Astrocyte of the spinal cord (primary cell): ENCODE data around the gene ARHGEF6.

Experiments
- DNase-seq: peaks from one replicate; pipeline ENCODE4 v3.0.0; 2011; ENCODE audit warnings: low read depth, low spot score
- H3K4me3 ChIP-seq: 2 replicates; pipeline ENCODE4 v1.5.1; 2011; ENCODE audit warnings: low read depth, mild to moderate bottlenecking, low read length, moderate library complexity
- in situ Hi-C: cut with HindIII; loops from 2 replicates; pipeline ENCODE4 v1.10.0; 2017; ENCODE audit warnings: low sequenced_read_pairs
- TF ChIP-seq, protein P1 (sequence below): IDR thresholded peaks from 2 replicates; pipeline ENCODE4 v1.5.1; 2012; ENCODE audit warnings: low read depth, mild to moderate bottlenecking, low read length, inconsistent platforms

Gene ARHGEF6

DNA sequence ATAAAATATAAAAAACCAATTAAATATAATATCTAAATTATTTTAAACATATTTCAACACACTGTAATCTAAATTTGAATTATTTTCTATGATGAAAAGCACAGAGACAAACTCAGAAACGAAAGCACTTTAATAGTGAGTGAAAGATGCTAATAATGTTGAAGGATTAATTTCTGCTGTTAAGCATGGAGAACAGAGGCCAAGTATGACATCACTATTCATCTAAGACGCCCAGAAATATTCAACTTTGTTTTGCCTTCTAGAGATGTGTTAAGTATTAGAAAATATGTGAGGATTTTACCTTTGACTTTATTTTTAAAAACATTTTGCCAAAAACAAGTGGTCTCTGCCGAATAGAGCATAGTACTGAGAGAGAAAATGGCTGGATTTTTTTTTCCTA, 19.3 kb downstream of the ARHGEF6 start:
- in situ Hi-C loops: no loop called here

DNA sequence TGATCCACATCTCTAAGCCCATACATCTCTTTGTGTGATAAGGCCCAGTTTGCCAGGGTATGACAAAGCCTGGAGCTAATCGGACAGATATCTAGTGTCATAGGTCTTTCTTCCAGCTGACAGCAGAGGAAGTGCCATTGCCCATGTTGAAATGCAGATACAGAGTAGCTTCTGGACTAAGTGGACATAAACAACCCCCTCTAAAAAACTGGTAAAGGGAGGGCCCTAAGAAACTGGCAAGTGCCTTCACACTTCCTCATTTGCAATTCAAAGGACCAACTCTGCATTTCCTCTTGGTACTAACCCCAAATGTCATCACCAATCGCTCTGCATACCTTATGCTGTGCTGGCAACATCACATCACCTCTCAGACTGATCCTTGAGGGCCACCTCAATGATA, 20.8 kb downstream of the ARHGEF6 start:
- in situ Hi-C loops: no loop called here

More for the DNA sequence above, 19.3 kb downstream of the ARHGEF6 start:
- no peak overlapping the region for H3K4me3 ChIP-seq
- DNase-seq: no peak
- TF ChIP-seq, protein P1, sequence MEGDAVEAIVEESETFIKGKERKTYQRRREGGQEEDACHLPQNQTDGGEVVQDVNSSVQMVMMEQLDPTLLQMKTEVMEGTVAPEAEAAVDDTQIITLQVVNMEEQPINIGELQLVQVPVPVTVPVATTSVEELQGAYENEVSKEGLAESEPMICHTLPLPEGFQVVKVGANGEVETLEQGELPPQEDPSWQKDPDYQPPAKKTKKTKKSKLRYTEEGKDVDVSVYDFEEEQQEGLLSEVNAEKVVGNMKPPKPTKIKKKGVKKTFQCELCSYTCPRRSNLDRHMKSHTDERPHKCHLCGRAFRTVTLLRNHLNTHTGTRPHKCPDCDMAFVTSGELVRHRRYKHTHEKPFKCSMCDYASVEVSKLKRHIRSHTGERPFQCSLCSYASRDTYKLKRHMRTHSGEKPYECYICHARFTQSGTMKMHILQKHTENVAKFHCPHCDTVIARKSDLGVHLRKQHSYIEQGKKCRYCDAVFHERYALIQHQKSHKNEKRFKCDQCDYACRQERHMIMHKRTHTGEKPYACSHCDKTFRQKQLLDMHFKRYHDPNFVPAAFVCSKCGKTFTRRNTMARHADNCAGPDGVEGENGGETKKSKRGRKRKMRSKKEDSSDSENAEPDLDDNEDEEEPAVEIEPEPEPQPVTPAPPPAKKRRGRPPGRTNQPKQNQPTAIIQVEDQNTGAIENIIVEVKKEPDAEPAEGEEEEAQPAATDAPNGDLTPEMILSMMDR: no peak

DNA sequence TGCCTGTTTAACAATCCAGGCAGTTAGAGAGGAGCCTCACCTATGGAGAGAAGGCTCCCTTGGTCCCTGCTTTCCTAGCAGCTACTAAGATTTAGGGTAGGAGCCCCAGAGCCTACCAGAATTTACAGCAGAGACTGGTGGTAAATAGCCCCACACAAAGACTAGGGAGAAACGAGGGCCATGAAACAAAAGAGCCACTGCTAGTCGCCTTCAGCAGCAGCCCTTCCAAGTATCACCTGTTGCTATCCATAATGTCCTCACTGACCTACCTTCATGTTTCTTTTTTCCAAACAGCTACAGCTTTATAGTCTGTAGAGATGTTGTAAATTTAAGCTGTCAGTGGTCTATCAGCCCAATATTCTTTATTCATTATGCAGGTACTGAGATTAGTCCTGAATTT, 25.3 kb downstream of the ARHGEF6 start:
- DNase-seq: no peak
- in situ Hi-C loops: no loop called here
- TF ChIP-seq, protein P1: no peak
- no peak overlapping the region for H3K4me3 ChIP-seq

More for the DNA sequence above, 20.8 kb downstream of the ARHGEF6 start:
- no peak for DNase-seq
- TF ChIP-seq, protein P1: no peak
- no peak overlapping the region for H3K4me3 ChIP-seq

DNA sequence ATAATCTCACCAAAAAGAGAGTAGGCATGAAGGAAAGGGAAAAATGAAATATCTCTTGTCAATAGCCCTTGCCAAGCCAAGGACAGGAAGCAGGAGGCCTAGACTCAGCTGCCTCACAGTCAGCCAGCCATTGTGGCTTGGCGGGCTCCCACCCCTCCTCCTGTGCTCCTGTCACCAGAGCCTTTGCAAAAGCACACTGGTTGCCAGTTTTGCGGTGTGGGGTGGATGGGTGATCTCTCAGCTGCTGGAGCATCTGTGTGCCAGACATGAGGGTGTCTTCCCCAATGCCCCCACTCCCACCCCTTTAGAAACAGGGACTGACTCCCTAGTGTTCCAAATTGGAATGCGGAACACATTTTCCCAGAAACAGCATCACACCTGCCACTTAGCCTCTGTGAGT, 26.1 kb downstream of the ARHGEF6 start:
- DNase-seq: peak; percentile 72
- in situ Hi-C loops: no loop called here
- TF ChIP-seq, protein P1: no peak
- H3K4me3 ChIP-seq: no peak overlapping the region

DNA sequence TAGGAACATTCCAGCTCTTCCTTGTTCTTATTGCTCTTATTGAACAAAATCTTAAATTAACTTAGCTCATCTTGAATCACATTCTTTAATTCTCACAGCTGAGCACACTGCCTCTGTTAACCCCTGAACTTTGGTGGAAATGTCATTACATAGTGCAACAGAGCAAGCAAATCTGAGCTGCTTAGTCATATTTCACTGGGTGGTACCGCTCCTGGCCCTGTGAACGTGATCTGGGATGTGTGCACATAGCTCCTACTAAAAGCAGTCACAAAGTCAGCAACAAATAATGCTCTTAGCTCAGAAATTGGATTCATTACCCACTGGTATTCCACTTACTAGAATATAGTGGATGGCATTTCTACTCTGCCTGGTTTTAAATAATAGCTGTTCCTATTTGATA, 27.9 kb downstream of the ARHGEF6 start:
- peak; percentile 20 for DNase-seq
- in situ Hi-C loops: no loop called here
- TF ChIP-seq, protein P1: no peak
- no peak overlapping the region for H3K4me3 ChIP-seq

DNA sequence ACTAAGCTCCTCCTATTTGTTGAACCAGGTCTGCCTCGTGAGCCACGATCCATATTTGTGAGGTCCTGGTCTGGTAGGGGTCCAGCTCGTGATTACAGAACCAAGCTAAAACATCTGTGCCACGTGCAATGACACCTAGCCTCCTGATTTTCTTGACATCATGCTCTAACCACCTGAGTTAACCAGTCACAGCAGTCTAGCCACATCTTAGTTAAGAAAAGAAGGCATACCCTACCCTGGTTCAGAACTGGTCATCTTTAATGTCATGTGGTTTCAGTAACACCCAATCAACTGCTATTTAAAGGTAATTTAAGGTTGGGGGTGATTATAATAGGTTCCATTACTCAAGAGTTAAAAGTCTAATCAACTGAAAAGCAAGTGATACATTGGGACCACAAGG, 28.4 kb downstream of the ARHGEF6 start:
- no peak for DNase-seq
- no peak overlapping the region for H3K4me3 ChIP-seq
- TF ChIP-seq, protein P1: no peak
- in situ Hi-C loops: no loop called here

DNA sequence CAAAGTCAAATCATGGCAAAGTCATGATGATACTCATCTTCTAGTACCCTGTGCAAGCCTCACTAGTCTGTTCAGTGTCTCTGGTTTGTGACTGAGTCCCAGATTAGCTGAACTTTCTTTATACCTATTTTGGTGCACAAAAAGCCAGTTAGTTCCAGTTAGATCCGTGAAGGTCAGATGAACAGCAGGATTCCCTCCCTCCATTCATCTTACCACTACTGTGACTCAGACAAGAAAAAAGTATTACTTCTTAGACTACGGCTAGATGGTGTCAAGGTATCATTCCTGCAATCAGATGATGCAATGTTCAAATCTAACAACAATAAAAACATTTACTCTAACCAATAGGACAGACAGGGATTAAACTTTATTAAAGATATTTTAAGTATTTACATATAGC, 30.4 kb downstream of the ARHGEF6 start:
- peak; percentile 39 for DNase-seq
- no peak overlapping the region for H3K4me3 ChIP-seq
- in situ Hi-C loops: no loop called here
- TF ChIP-seq, protein P1: no peak
